HepG2 (cell line): ENCODE data around the gene UTS2R. TPM values are rescaled to one million over a fixed set of nuclear protein-coding genes. Genes with fewer than 3 reads are reported as not detected.
A peak's percentile ranks its signal among the peaks of the same experiment; 100 is the strongest.

Experiments used
- ELF1 ChIP-seq: sonication (generic); formaldehyde crosslinking; IDR thresholded peaks from 2 replicates; pipeline ENCODE4 v1.4.0; 2020; ENCODE audit warnings: missing genetic modification reagents
- ELF3 ChIP-seq: IDR thresholded peaks from 2 replicates; pipeline ENCODE4 v1.6.1; 2016; ENCODE audit warnings: missing genetic modification reagents, missing compliant biosample characterization
- HNRNPUL1 ChIP-seq: fragments of 200-400 bp; formaldehyde crosslinking; IDR thresholded peaks from 2 replicates; pipeline ENCODE4 v1.6.1; 2017; ENCODE audit warnings: low read depth, mild to moderate bottlenecking, low read length, moderate library complexity
- HOXA7 ChIP-seq: sonication (generic); formaldehyde crosslinking; IDR thresholded peaks from 2 replicates; pipeline ENCODE4 v1.8.1; 2022; ENCODE audit warnings: mild to moderate bottlenecking, missing genetic modification reagents, moderate library complexity
- MIER3 ChIP-seq: IDR thresholded peaks from 2 replicates; pipeline ENCODE4 v1.6.1; 2016; ENCODE audit warnings: missing compliant biosample characterization, borderline replicate concordance
- TBP ChIP-seq: sonication (generic); formaldehyde crosslinking; IDR thresholded peaks from 2 replicates; pipeline ENCODE4 v1.5.0; 2020; ENCODE audit warnings: missing genetic modification reagents
- ZBTB38 ChIP-seq: sonication (generic); formaldehyde crosslinking; IDR thresholded peaks from 2 replicates; pipeline ENCODE4 v1.5.1; 2020; ENCODE audit warnings: mild to moderate bottlenecking, missing genetic modification reagents
- ZKSCAN1 ChIP-seq: fragments of 150-350 bp; IDR thresholded peaks from 2 replicates; pipeline ENCODE4 v1.6.1; 2014; ENCODE audit warnings: low read length
- ZNF234 ChIP-seq: sonication (generic); formaldehyde crosslinking; conservative IDR thresholded peaks from 2 replicates; pipeline ENCODE4 v1.5.1; 2020; ENCODE audit warnings: mild to moderate bottlenecking, missing genetic modification reagents
- ZNF326 ChIP-seq: sonication (generic); formaldehyde crosslinking; IDR thresholded peaks from 2 replicates; pipeline ENCODE4 v1.4.0; 2020; ENCODE audit warnings: missing genetic modification reagents, borderline replicate concordance
- ZNF468 ChIP-seq: sonication (generic); formaldehyde crosslinking; IDR thresholded peaks from 2 replicates; pipeline ENCODE4 v1.8.0; 2022; ENCODE audit warnings: mild to moderate bottlenecking, moderate library complexity, missing genetic modification reagents
- ZNF724P ChIP-seq: sonication (generic); formaldehyde crosslinking; IDR thresholded peaks from 2 replicates; pipeline ENCODE4 v1.8.0; 2022; ENCODE audit warnings: missing genetic modification reagents, borderline replicate concordance
- ZNF746 ChIP-seq: sonication (generic); formaldehyde crosslinking; IDR thresholded peaks from 2 replicates; pipeline ENCODE4 v1.8.0; 2022; ENCODE audit warnings: mild to moderate bottlenecking, missing genetic modification reagents
- ZNF773 ChIP-seq: sonication (generic); formaldehyde crosslinking; IDR thresholded peaks from 2 replicates; pipeline ENCODE4 v1.4.0; 2020; ENCODE audit warnings: missing genetic modification reagents, borderline replicate concordance
- ZSCAN29 ChIP-seq: sonication (generic); formaldehyde crosslinking; conservative IDR thresholded peaks from 2 replicates; pipeline ENCODE4 v1.4.0; 2020; ENCODE audit warnings: mild to moderate bottlenecking, missing genetic modification reagents
- polyA plus RNA-seq, 8 experiments: library from polyadenylated mRNA; depleted of rRNA in 3 of 8; stranded (reverse) in 7 of 8; unstranded in 1 of 8; fragments of >200 nt; fragmentation: Illumina TruSeq in 4 of 8; extraction: Trizol in 4 of 8; gene quantifications; 2 replicates each; pipeline versions ENCODE4 v1.2.1 to v1.2.3, GENCODE V29; 2011 to 2016; ENCODE audit warnings: low read depth in 4 of 8, missing spikeins in 1 of 8, mixed read lengths in 1 of 8; ENCODE audit not compliant: insufficient read depth in 1 of 8
- total RNA-seq, 5 experiments: library from RNA; depleted of rRNA; stranded (reverse); fragments of >200 nt; fragmentation: Illumina TruSeq; extraction: Trizol; gene quantifications; 2 replicates each; pipeline ENCODE4 v1.2.3, GENCODE V29; 2016; ENCODE audit warnings: low read depth in 1 of 5
- TF ChIP-seq, protein P1 (sequence below), 2 experiments: IDR thresholded peaks; 2 replicates each; pipeline ENCODE4 v1.6.1; 2011 to 2012; ENCODE audit warnings: low read length in 2 of 2, borderline replicate concordance in 1 of 2, low read depth in 1 of 2, mild to moderate bottlenecking in 1 of 2, moderate library complexity in 1 of 2

The UTS2R gene
- total and polyA plus RNA-seq, 2 of the 13 experiments (the other 11 are each of a cell fraction or from before 2014, with no cell fraction given), result 0.13 to 0.15 TPM

DNA sequence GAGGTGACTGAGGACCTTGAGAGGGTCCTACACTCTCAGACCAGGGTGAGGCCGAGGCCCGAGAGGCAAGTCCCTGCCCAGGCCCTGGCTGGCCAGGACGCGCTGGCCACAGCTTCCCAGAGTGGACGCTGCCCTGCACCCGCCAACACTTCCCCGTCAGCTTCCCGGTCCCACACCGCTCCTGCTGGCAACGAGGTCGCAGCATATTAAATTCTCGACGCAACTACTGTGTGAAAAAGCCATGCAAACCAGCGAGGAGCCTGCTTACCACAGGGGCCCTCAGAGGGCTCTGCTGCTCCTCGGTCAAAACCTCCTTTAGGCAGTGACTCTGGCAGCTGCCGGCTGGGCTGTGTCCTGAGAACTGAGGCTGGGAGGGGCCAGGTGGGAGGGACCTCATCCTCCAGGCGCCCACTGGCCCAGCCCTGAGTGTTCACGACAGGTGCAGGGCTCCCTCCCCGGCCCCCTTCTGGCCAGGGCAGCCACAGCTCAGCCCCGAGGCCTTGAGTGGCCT is 14.7 kb upstream of the UTS2R start (continued):
- TF ChIP-seq ZKSCAN1, result no peak
- no peak for TF ChIP-seq ZNF326 (CRISPR knock-in tag)
- no peak for TF ChIP-seq ZNF468 (CRISPR knock-in tag)
- no peak for TF ChIP-seq ZNF724P
- TF ChIP-seq, protein P1, sequence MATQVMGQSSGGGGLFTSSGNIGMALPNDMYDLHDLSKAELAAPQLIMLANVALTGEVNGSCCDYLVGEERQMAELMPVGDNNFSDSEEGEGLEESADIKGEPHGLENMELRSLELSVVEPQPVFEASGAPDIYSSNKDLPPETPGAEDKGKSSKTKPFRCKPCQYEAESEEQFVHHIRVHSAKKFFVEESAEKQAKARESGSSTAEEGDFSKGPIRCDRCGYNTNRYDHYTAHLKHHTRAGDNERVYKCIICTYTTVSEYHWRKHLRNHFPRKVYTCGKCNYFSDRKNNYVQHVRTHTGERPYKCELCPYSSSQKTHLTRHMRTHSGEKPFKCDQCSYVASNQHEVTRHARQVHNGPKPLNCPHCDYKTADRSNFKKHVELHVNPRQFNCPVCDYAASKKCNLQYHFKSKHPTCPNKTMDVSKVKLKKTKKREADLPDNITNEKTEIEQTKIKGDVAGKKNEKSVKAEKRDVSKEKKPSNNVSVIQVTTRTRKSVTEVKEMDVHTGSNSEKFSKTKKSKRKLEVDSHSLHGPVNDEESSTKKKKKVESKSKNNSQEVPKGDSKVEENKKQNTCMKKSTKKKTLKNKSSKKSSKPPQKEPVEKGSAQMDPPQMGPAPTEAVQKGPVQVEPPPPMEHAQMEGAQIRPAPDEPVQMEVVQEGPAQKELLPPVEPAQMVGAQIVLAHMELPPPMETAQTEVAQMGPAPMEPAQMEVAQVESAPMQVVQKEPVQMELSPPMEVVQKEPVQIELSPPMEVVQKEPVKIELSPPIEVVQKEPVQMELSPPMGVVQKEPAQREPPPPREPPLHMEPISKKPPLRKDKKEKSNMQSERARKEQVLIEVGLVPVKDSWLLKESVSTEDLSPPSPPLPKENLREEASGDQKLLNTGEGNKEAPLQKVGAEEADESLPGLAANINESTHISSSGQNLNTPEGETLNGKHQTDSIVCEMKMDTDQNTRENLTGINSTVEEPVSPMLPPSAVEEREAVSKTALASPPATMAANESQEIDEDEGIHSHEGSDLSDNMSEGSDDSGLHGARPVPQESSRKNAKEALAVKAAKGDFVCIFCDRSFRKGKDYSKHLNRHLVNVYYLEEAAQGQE (IDR thresholded peaks at IDR 0.05; ENCODE audit: borderline replicate concordance in 1 of 2, low read depth in 1 of 2, low read length in 2 of 2), result no peak
- TF ChIP-seq TBP (CRISPR knock-in tag), result no peak
- no peak for TF ChIP-seq ZNF773 (CRISPR knock-in tag)
- no peak for TF ChIP-seq ELF3
- TF ChIP-seq MIER3 (CRISPR knock-in tag), result no peak
- TF ChIP-seq HOXA7 (CRISPR knock-in tag), result no peak
- TF ChIP-seq ZSCAN29 (CRISPR knock-in tag), result no peak
- no peak for TF ChIP-seq ZNF234
- no peak for TF ChIP-seq ELF1 (CRISPR knock-in tag)
- TF ChIP-seq HNRNPUL1, result no peak
- TF ChIP-seq ZNF746 (CRISPR knock-in tag), result no peak
- peak; percentile 55; the same call in 1 of the 2 replicates for TF ChIP-seq ZBTB38
